GM12878 (cell line): Measurements from ENCODE around the gene CMTM2. TPM values are rescaled to one million over a fixed set of nuclear protein-coding genes. Genes with fewer than 3 reads are reported as not detected.

Experiments used
- ATAC-seq: fragments of 200-7000 bp; cut with Tn5 transposase; 3 replicates; pipeline ENCODE4 v1.9.1; 2020; ENCODE audit warnings: mild to moderate bottlenecking, moderate library complexity
- BruUV-seq: library from RNA; stranded (reverse); fragments of 400-500 nt; replicated peaks from 2 replicates; lab custom pipeline; 2021; lab: Mats Ljungman, UMichigan
- CTCF ChIA-PET: fragments of 300-600 bp; sonication (Branson Sonifier 250); formaldehyde crosslinking; extraction: SDS; loops from one replicate; lab custom pipeline; 2021; ENCODE audit warnings: inconsistent platforms; lab: Yijun Ruan, JAX
- POLR2A ChIA-PET: fragments of 350-600 bp; formaldehyde crosslinking; extraction: SDS; loops from one replicate; lab custom pipeline; 2021; ENCODE audit warnings: inconsistent platforms; lab: Charles Lee
- RAD21 ChIA-PET: fragments of 300-600 bp; sonication (Branson Sonifier 250); formaldehyde crosslinking; loops from one replicate; lab custom pipeline; 2023; ENCODE audit warnings: antibody characterized with exemption; ENCODE audit not compliant: unreplicated experiment; lab: Charles Lee
- SMC1A ChIA-PET: fragments of 300-600 bp; sonication (Branson Sonifier 250); formaldehyde crosslinking; loops from one replicate; lab custom pipeline; 2023; ENCODE audit not compliant: unreplicated experiment, uncharacterized antibody; lab: Charles Lee
- DNase-seq: peaks from one replicate; pipeline ENCODE4 v3.0.0-alpha.2; 2011; ENCODE audit warnings: low read depth, low spot score
- FAIRE-seq: peaks from 3 replicates; lab custom pipeline; 2011; peaks lifted over from hg19 to GRCh38; lab: Jason Lieb, UNC
- H2AFZ ChIP-seq: 2 replicates; pipeline ENCODE4 v1.6.0; 2011; ENCODE audit warnings: low read depth, low read length, control low read depth; ENCODE audit not compliant: control insufficient read depth
- H3K27ac ChIP-seq: 2 replicates; pipeline ENCODE4 v1.5.1; 2011; ENCODE audit warnings: control low read depth; ENCODE audit not compliant: control insufficient read depth, insufficient read depth
- H3K27me3 ChIP-seq, 2 experiments: replicated peaks in 1 of 2; 2 replicates each; pipeline versions ENCODE4 v1.6.0 to v1.6.1; 2011; ENCODE audit warnings: low read length in 1 of 2; ENCODE audit not compliant: control insufficient read depth in 2 of 2, insufficient read depth in 2 of 2
- H3K36me3 ChIP-seq, 2 experiments: 2 replicates each; pipeline ENCODE4 v1.5.1; 2011; ENCODE audit warnings: low read length in 1 of 2; ENCODE audit not compliant: control insufficient read depth in 2 of 2, insufficient read depth in 2 of 2
- H3K4me1 ChIP-seq: 2 replicates; pipeline ENCODE4 v1.6.1; 2011; ENCODE audit warnings: mild to moderate bottlenecking, low read length, moderate library complexity, mixed read lengths; ENCODE audit not compliant: control insufficient read depth, insufficient read depth
- H3K4me2 ChIP-seq: 2 replicates; pipeline ENCODE4 v1.6.0; 2011; ENCODE audit warnings: control low read depth; ENCODE audit not compliant: control insufficient read depth, insufficient read depth
- H3K4me3 ChIP-seq: fragments of 200-600 bp; sonication (generic); 2 replicates; pipeline ENCODE4 v1.5.1; 2016
- H3K79me2 ChIP-seq: 2 replicates; pipeline ENCODE4 v1.6.0; 2011; ENCODE audit warnings: low read length; ENCODE audit not compliant: control insufficient read depth, insufficient read depth
- H3K9ac ChIP-seq: 2 replicates; pipeline ENCODE4 v1.8.0; 2011; ENCODE audit warnings: low read length, control low read depth, mixed read lengths; ENCODE audit not compliant: control insufficient read depth, insufficient read depth
- H3K9me3 ChIP-seq: replicated peaks from 3 replicates; pipeline ENCODE4 v1.5.1; 2011; ENCODE audit warnings: mild to moderate bottlenecking, low read length; ENCODE audit not compliant: control insufficient read depth, insufficient read depth
- H4K20me1 ChIP-seq: 2 replicates; pipeline ENCODE4 v1.6.0; 2011; ENCODE audit not compliant: control insufficient read depth, insufficient read depth
- ATF3 ChIP-seq: IDR thresholded peaks from 2 replicates; pipeline ENCODE4 v1.6.1; 2011; ENCODE audit warnings: low read depth, mild to moderate bottlenecking, low read length, moderate library complexity, borderline replicate concordance; ENCODE audit errors: extremely low read depth
- BCL11A ChIP-seq: IDR thresholded peaks from 2 replicates; pipeline ENCODE4 v1.6.1; 2011; ENCODE audit warnings: low read depth, low read length
- BCL3 ChIP-seq: IDR thresholded peaks from 2 replicates; pipeline ENCODE4 v1.6.1; 2011; ENCODE audit warnings: borderline replicate concordance, low read depth, mild to moderate bottlenecking, moderate library complexity, low read length; ENCODE audit not compliant: insufficient read depth, poor library complexity, severe bottlenecking
- CEBPZ ChIP-seq: fragments of 150-350 bp; IDR thresholded peaks from 2 replicates; pipeline ENCODE4 v1.6.1; 2016; ENCODE audit warnings: low read depth, low read length
- HDGF ChIP-seq: fragments of 450-650 bp; IDR thresholded peaks from 2 replicates; pipeline ENCODE4 v1.6.1; 2016; ENCODE audit warnings: antibody characterized with exemption
- KAT2A ChIP-seq: conservative IDR thresholded peaks from 2 replicates; pipeline ENCODE4 v1.6.1; 2011; ENCODE audit warnings: low read depth, low read length; ENCODE audit not compliant: control insufficient read depth
- LARP7 ChIP-seq: fragments of 450-650 bp; IDR thresholded peaks from 2 replicates; pipeline ENCODE4 v1.6.1; 2017; ENCODE audit warnings: mild to moderate bottlenecking
- MTA2 ChIP-seq: fragments of 450-650 bp; IDR thresholded peaks from 2 replicates; pipeline ENCODE4 v1.6.1; 2016; ENCODE audit warnings: low read depth, mild to moderate bottlenecking, moderate library complexity
- MYB ChIP-seq: fragments of 150-350 bp; IDR thresholded peaks from 2 replicates; pipeline ENCODE4 v1.6.1; 2014; ENCODE audit warnings: mild to moderate bottlenecking, low read depth, low read length, borderline replicate concordance
- PBX3 ChIP-seq: IDR thresholded peaks from 2 replicates; pipeline ENCODE4 v1.6.1; 2011; ENCODE audit warnings: mild to moderate bottlenecking, low read depth, low read length, moderate library complexity; ENCODE audit not compliant: insufficient replicate concordance
- POLR2AphosphoS2 ChIP-seq: IDR thresholded peaks from 2 replicates; pipeline ENCODE4 v1.6.1; 2011; ENCODE audit warnings: low read depth, mild to moderate bottlenecking, low read length, improper control_type of control experiment, moderate library complexity
- PRDM15 ChIP-seq: fragments of 450-650 bp; formaldehyde crosslinking; IDR thresholded peaks from 2 replicates; pipeline ENCODE4 v1.4.0; 2020; ENCODE audit warnings: mild to moderate bottlenecking, moderate library complexity
- RELA ChIP-seq: fragments of 450-650 bp; IDR thresholded peaks from 2 replicates; pipeline ENCODE4 v1.8.0; 2014; ENCODE audit warnings: borderline replicate concordance; ENCODE audit not compliant: partially characterized antibody
- WGBS: methylation state at CpG from one replicate; pipeline ENCODE4 v1.1.6; 2016; ENCODE audit warnings: low lambda C conversion rate; ENCODE audit not compliant: insufficient replicate concordance, insufficient coverage; ENCODE audit errors: missing lambda C conversion rate; 5-methylcytosine and 5-hydroxymethylcytosine counted together
- in situ Hi-C: fragments of 300-500 bp; cut with MboI; formaldehyde crosslinking; loops from 9 replicates; pipeline ENCODE4 v1.14.3; 2018; ENCODE audit warnings: mixed read lengths
- intact Hi-C: fragments of 100-400 bp; cut with micrococcal nuclease; formaldehyde crosslinking; loops from one replicate; pipeline ENCODE4 v1.14.2; 2022; ENCODE audit not compliant: unreplicated experiment
- polyA plus RNA-seq, 11 experiments: library from polyadenylated mRNA; depleted of rRNA in 4 of 11; unstranded in 6 of 11; stranded (reverse) in 5 of 11; fragments of >200 nt; fragmentation: Nextera tagmentation in 4 of 11; fragmentation: Illumina TruSeq in 1 of 11; extraction: Ambion mirVana in 4 of 11; extraction: Trizol in 1 of 11; gene quantifications; 1 replicate in 1 of 11; 2 replicates in 10 of 11; pipeline versions ENCODE4 v1.2.1 to v1.2.3, GENCODE V29; 2011 to 2016; ENCODE audit warnings: inconsistent platforms in 2 of 11, missing spikeins in 2 of 11, low read depth in 1 of 11
- total RNA-seq, 4 experiments: library from RNA; depleted of rRNA in 3 of 4; stranded (reverse); fragments of >200 nt in 3 of 4; fragmentation: Illumina TruSeq in 1 of 4; extraction: Trizol in 1 of 4; gene quantifications; 2 replicates each; pipeline versions ENCODE4 v1.2.1 to v1.2.3, GENCODE V29; 2013 to 2021

CMTM2 gene
- total and polyA plus RNA-seq, 10 of the 15 experiments (the other 5 are each of a cell fraction or from before 2014, with no cell fraction given): 0.26 to 0.34 TPM; not detected in 8

GRCh38 chr16:66620429-66620795 lies 41.1 kb downstream of the CMTM2 start (continued):
- TF ChIP-seq PRDM15 (CRISPR knock-in tag) (no peak), ATF3 (no peak), KAT2A (no peak), PBX3 (no peak), MTA2 (no peak), BCL11A (no peak)

- no peak overlapping the region for H3K9ac ChIP-seq
- ATAC-seq (no peak), FAIRE-seq (no peak), DNase-seq (no peak)
- CTCF ChIA-PET: no interaction called here
- H3K36me3 ChIP-seq: no peaks in the 10 kb centered on the region
- H2AFZ ChIP-seq: no peak overlapping the region
- H3K9me3 ChIP-seq: no peaks in the 10 kb centered on the region
- H3K79me2 ChIP-seq: no peaks in the 10 kb centered on the region
- peaks cover 0 to 4% of the 10 kb centered on the region in 2 experiments; a peak in 2 of 4 replicates for H3K27me3 ChIP-seq
- intact Hi-C loops: no loop called here
- H3K27ac ChIP-seq: no peak overlapping the region
- WGBS: 53% methylated on average over 14 of the region's 14 CpGs
- in situ Hi-C loops: no loop called here
- H3K4me2 ChIP-seq: no peak overlapping the region
- SMC1A ChIA-PET: no interaction called here
- POLR2A ChIA-PET: no interaction called here
- BruUV-seq: no TSS peak
- RAD21 ChIA-PET: interaction anchor here (0.5 kb wide), 1 partner anchor 215 kb away, joined by 3 read pairs; no protein-coding TSS in a partner anchor
- no peaks in the 10 kb centered on the region for H4K20me1 ChIP-seq
- no peaks in the 10 kb centered on the region for H3K4me1 ChIP-seq
- no peak overlapping the region for H3K4me3 ChIP-seq
- no peak for TF ChIP-seq POLR2AphosphoS2
- no peak for TF ChIP-seq LARP7
- no peak for TF ChIP-seq CEBPZ
- no peak for TF ChIP-seq MYB
- TF ChIP-seq RELA: no peak
- no peak for TF ChIP-seq HDGF
- TF ChIP-seq BCL3: no peak
These were observed 42.7 kb downstream of the CMTM2 start for GRCh38 chr16:66621973-66622372.
